ENCODE measurements around the gene FANCC. TPM values are rescaled to one million over a fixed set of nuclear protein-coding genes. Genes with fewer than 3 reads are reported as not detected.
"Not testable (repeated sequence)": the region's sequence is repeated elsewhere in the genome, so short reads cannot be mapped to it uniquely, and the experiment has no call there.

Gene FANCC
- total RNA-seq, 8 experiments from 2014 or later: 1.2 to 31.3 (median 11.9) TPM

GRCh38 chr9:95237336-95237735, 80.2 kb downstream of the FANCC start:
- no peak for ATAC-seq (replicated peaks in 6 of 8)
- in situ Hi-C loops (cut with MboI; ENCODE audit: low pct_unique_long_range_greater_than_20kb in 2 of 9, low sequenced_read_pairs in 9 of 9, unreplicated experiment in 9 of 9): no loop called here
- Histone ChIP-seq H3K4me1 (replicated peaks in 1 of 2) (no peaks in the 10 kb centered on the region), H3K4me3 (no peak overlapping the region), H3K27ac (no peak overlapping the region)
- 75 to 100% (median 94%) methylated on average over 1 to 7 of the region's 7 CpGs; no CpG with 5 or more reads in 1 of the 10 experiments for WGBS, 10 experiments

GRCh38 chr9:95230046-95230445, 87.5 kb downstream of the FANCC start:
- ATAC-seq (replicated peaks in 6 of 8): no peak
- Histone ChIP-seq H3K27ac (no peak overlapping the region), H3K4me1 (replicated peaks in 1 of 2) (peaks cover 4 to 5% of the 10 kb centered on the region in 2 donors), H3K4me3 (no peak overlapping the region)
- in situ Hi-C loops (cut with MboI; ENCODE audit: low pct_unique_long_range_greater_than_20kb in 2 of 9, low sequenced_read_pairs in 9 of 9, unreplicated experiment in 9 of 9): no loop called here
- 90 to 100% (median 98%) methylated on average over 1 to 6 of the region's 6 CpGs; no CpG with 5 or more reads in 4 of the 10 experiments for WGBS, 10 experiments

GRCh38 chr9:95229230-95229915, 88.1 kb downstream of the FANCC start:
- in situ Hi-C loops (cut with MboI; ENCODE audit: low pct_unique_long_range_greater_than_20kb in 2 of 9, low sequenced_read_pairs in 9 of 9, unreplicated experiment in 9 of 9): no loop called here
- peaks cover 4 to 5% of the 10 kb centered on the region in 2 donors for H3K4me1 ChIP-seq (replicated peaks in 1 of 2)
- ATAC-seq (replicated peaks in 6 of 8): no peak
- no peak overlapping the region for H3K27ac ChIP-seq
- WGBS, 10 experiments: 50 to 100% (median 100%) methylated on average over 1 to 3 of the region's 4 CpGs; no CpG with 5 or more reads in 1 of the 10 experiments
- H3K4me3 ChIP-seq: no peak overlapping the region

GRCh38 chr9:95226921-95227320, 90.6 kb downstream of the FANCC start:
- H3K4me1 ChIP-seq (replicated peaks in 1 of 2): peaks cover 4 to 5% of the 10 kb centered on the region in 2 donors
- ATAC-seq (replicated peaks in 6 of 8): peak in 5 of 8 experiments; percentile 23 to 60 (median 47)
- in situ Hi-C loops (cut with MboI; ENCODE audit: low pct_unique_long_range_greater_than_20kb in 2 of 9, low sequenced_read_pairs in 9 of 9, unreplicated experiment in 9 of 9): no loop called here

GRCh38 chr9:95225726-95226106, 91.8 kb downstream of the FANCC start:
- Histone ChIP-seq H3K4me1 (replicated peaks in 1 of 2) (peaks cover 4 to 5% of the 10 kb centered on the region in 2 donors), H3K27ac (no peak overlapping the region), H3K4me3 (no peak overlapping the region)
- peak in 3 of 8 experiments; percentile 43 to 73 (median 67) for ATAC-seq (replicated peaks in 6 of 8)
- in situ Hi-C loops (cut with MboI; ENCODE audit: low pct_unique_long_range_greater_than_20kb in 2 of 9, low sequenced_read_pairs in 9 of 9, unreplicated experiment in 9 of 9): no loop called here

More at GRCh38 chr9:95226921-95227320, 90.6 kb downstream of the FANCC start:
- Histone ChIP-seq H3K27ac (no peak overlapping the region), H3K4me3 (no peak overlapping the region)
- 25 to 100% (median 74%) methylated on average over 1 to 6 of the region's 7 CpGs; no CpG with 5 or more reads in 3 of the 10 experiments for WGBS, 10 experiments

GRCh38 chr9:95225076-95225725, 92.3 kb downstream of the FANCC start:
- no peak overlapping the region for H3K27ac ChIP-seq
- 0 to 87% (median 50%) methylated on average over 1 to 5 of the region's 5 CpGs; no CpG with 5 or more reads in 1 of the 10 experiments for WGBS, 10 experiments
- no peak for ATAC-seq (replicated peaks in 6 of 8)
- H3K4me1 ChIP-seq (replicated peaks in 1 of 2): peaks cover 4 to 5% of the 10 kb centered on the region in 2 donors
- H3K4me3 ChIP-seq: no peak overlapping the region
- in situ Hi-C loops (cut with MboI; ENCODE audit: low pct_unique_long_range_greater_than_20kb in 2 of 9, low sequenced_read_pairs in 9 of 9, unreplicated experiment in 9 of 9): no loop called here

- Histone ChIP-seq H3K27ac (no peak overlapping the region), H3K4me3 (no peak overlapping the region), H3K4me1 (replicated peaks in 1 of 2) (peaks cover 4 to 5% of the 10 kb centered on the region in 2 donors)
- in situ Hi-C loops (cut with MboI; ENCODE audit: low pct_unique_long_range_greater_than_20kb in 2 of 9, low sequenced_read_pairs in 9 of 9, unreplicated experiment in 9 of 9): no loop called here
- ATAC-seq (replicated peaks in 6 of 8): no peak
- WGBS, 10 experiments: 86 to 100% (median 92%) methylated on average over 1 to 3 of the region's 3 CpGs; no CpG with 5 or more reads in 1 of the 10 experiments
Measured at GRCh38 chr9:95224376-95225019, 93.0 kb downstream of the FANCC start.

- H3K27ac ChIP-seq; H3K4me1 ChIP-seq (replicated peaks in 1 of 2); H3K4me3 ChIP-seq; ATAC-seq (replicated peaks in 6 of 8); in situ Hi-C loops (cut with MboI; ENCODE audit: low pct_unique_long_range_greater_than_20kb in 2 of 9, low sequenced_read_pairs in 9 of 9, unreplicated experiment in 9 of 9): not testable (repeated sequence)
- WGBS, 10 experiments: no CpG with 5 or more reads among the region's 4 CpGs
Measured at GRCh38 chr9:95220352-95220751, 97.2 kb downstream of the FANCC start.

- in situ Hi-C loops (cut with MboI; ENCODE audit: low pct_unique_long_range_greater_than_20kb in 2 of 9, low sequenced_read_pairs in 9 of 9, unreplicated experiment in 9 of 9): no loop called here
- no peak overlapping the region for H3K27ac ChIP-seq
- H3K4me3 ChIP-seq: no peak overlapping the region
- WGBS, 10 experiments: 50 to 100% (median 68%) methylated on average over 1 to 4 of the region's 4 CpGs
- peak in 1 of 8 experiments; percentile 76 for ATAC-seq (replicated peaks in 6 of 8)
- no peaks in the 10 kb centered on the region for H3K4me1 ChIP-seq (replicated peaks in 1 of 2)
Measured at GRCh38 chr9:95218773-95219172, 98.7 kb downstream of the FANCC start.

GRCh38 chr9:95217936-95218335, 99.6 kb downstream of the FANCC start:
- 66 to 96% (median 88%) methylated on average over 2 to 4 of the region's 5 CpGs for WGBS, 10 experiments
- ATAC-seq (replicated peaks in 6 of 8): no peak

GRCh38 chr9:95215336-95215898, 102.1 kb downstream of the FANCC start:
- Histone ChIP-seq H3K4me3 (no peak overlapping the region), H3K27ac (no peak overlapping the region), H3K4me1 (replicated peaks in 1 of 2) (peaks cover 4% of the 10 kb centered on the region in 2 donors)
- WGBS, 10 experiments: 62 to 100% (median 85%) methylated on average over 1 to 5 of the region's 5 CpGs; no CpG with 5 or more reads in 1 of the 10 experiments
- ATAC-seq (replicated peaks in 6 of 8): no peak
- in situ Hi-C loops (cut with MboI; ENCODE audit: low pct_unique_long_range_greater_than_20kb in 2 of 9, low sequenced_read_pairs in 9 of 9, unreplicated experiment in 9 of 9): no loop called here

More at GRCh38 chr9:95217936-95218335, 99.6 kb downstream of the FANCC start:
- H3K27ac ChIP-seq: no peak overlapping the region
- in situ Hi-C loops (cut with MboI; ENCODE audit: low pct_unique_long_range_greater_than_20kb in 2 of 9, low sequenced_read_pairs in 9 of 9, unreplicated experiment in 9 of 9): no loop called here
- no peak overlapping the region for H3K4me3 ChIP-seq
- H3K4me1 ChIP-seq (replicated peaks in 1 of 2): no peaks in the 10 kb centered on the region

GRCh38 chr9:95213117-95213516, 104.4 kb downstream of the FANCC start:
- Histone ChIP-seq H3K4me1 (replicated peaks in 1 of 2) (peaks cover 4 to 15% of the 10 kb centered on the region in 2 donors), H3K4me3 (no peak overlapping the region), H3K27ac (no peak overlapping the region)
- ATAC-seq (replicated peaks in 6 of 8): no peak
- in situ Hi-C loops (cut with MboI; ENCODE audit: low pct_unique_long_range_greater_than_20kb in 2 of 9, low sequenced_read_pairs in 9 of 9, unreplicated experiment in 9 of 9): no loop called here

- WGBS, 10 experiments: 0 to 100% (median 40%) methylated on average over 1 of the region's 1 CpG; no CpG with 5 or more reads in 3 of the 10 experiments
- in situ Hi-C loops (cut with MboI; ENCODE audit: low pct_unique_long_range_greater_than_20kb in 2 of 9, low sequenced_read_pairs in 9 of 9, unreplicated experiment in 9 of 9): no loop called here
Measured at GRCh38 chr9:95211028-95211427, 106.5 kb downstream of the FANCC start.

More at GRCh38 chr9:95211028-95211427, 106.5 kb downstream of the FANCC start:
- no peak overlapping the region for H3K27ac ChIP-seq
- H3K4me3 ChIP-seq: no peak overlapping the region
- peaks cover 4 to 15% of the 10 kb centered on the region in 2 donors for H3K4me1 ChIP-seq (replicated peaks in 1 of 2)
- ATAC-seq (replicated peaks in 6 of 8): peak in 2 of 8 experiments; percentile 36 to 61
